ENCODE results near the gene STK10. TPM values are rescaled to one million over a fixed set of nuclear protein-coding genes. Genes with fewer than 3 reads are reported as not detected.
A peak's percentile ranks its signal among the peaks of the same experiment; 100 is the strongest.
"Not testable (repeated sequence)": the region's sequence is repeated elsewhere in the genome, so short reads cannot be mapped to it uniquely, and the experiment has no call there.

Gene STK10
- total and polyA plus RNA-seq, 4 donors: 2.8 to 21.7 (median 7.7) TPM

DNA sequence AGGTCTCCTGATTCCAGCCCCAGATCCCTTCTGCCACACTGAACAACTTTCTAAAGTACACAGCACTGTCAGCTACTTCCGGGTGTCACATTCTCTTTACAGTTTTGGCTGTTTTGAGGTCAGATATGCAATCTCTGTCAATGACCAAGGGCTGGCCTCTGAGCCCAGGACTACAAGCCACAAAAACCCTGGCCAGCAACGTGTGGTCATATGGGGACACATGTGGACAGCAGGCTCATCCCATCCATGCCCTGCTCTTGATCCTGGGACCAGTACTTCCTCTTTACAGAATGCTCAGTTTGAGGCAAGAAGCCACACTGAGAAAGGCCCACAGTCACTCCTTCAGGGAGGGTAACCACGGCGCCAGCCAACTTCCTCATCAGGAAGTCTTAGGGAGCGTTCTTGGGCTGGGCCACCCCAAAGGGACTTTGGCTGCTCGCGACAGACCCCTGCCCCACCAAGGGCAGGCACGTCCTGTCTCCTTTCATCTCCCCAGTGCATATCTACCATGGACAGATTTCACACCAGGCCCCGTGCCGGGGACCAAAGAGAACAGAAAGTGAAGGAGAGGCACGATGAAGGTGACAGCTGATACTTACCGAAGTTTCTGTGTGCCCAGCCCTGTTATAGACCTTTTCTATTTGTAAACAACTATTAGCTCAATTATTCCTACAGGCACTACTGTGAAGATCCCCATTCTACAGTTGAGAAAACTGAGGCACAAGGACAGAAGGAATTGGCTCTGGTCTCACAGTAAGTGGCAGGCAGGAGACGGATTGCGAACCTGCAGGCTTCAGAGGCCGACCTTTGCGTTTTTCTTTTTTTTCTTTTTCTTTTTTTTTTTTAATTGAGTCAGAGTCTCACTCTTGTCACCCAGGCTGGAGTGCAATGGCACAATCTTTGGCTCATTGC, 37.3 kb downstream of the STK10 start:
- H3K27me3 ChIP-seq (ENCODE audit: control insufficient read depth in 4 of 4, insufficient read depth in 4 of 4, low read length in 3 of 4): no peaks in the 10 kb centered on the region
- peaks cover 0 to 2% (median 0%) of the 10 kb centered on the region in 4 donors for H3K4me1 ChIP-seq (ENCODE audit: control insufficient read depth in 4 of 4, insufficient read depth in 4 of 4, low read length in 3 of 4)
- H3K4me3 ChIP-seq (ENCODE audit: low read depth in 1 of 3, low read length in 3 of 3): no peak overlapping the region
- 75% methylated on average over 16 of the region's 16 CpGs for WGBS
- no peak for DNase-seq (ENCODE audit: low spot score)
- H3K36me3 ChIP-seq (ENCODE audit: control insufficient read depth in 4 of 4, insufficient read depth in 3 of 4, low read depth in 1 of 4, low read length in 3 of 4): no peaks in the 10 kb centered on the region
- no peak for TF ChIP-seq TAF1 (conservative IDR thresholded peaks at IDR 0.05)
- TF ChIP-seq RXRA (IDR thresholded peaks at IDR 0.05): peak in 1 of 2 donors; percentile 22
- H3K9ac ChIP-seq (ENCODE audit: low read depth in 1 of 2, low read length in 2 of 2): no peak overlapping the region
- peak overlapping the region; percentile 7 to 25 for H3K27ac ChIP-seq (ENCODE audit: low read depth in 1 of 2, low read length in 2 of 2)
- H3K9me3 ChIP-seq (ENCODE audit: control insufficient read depth in 4 of 4, low read length in 3 of 4): no peaks in the 10 kb centered on the region

DNA sequence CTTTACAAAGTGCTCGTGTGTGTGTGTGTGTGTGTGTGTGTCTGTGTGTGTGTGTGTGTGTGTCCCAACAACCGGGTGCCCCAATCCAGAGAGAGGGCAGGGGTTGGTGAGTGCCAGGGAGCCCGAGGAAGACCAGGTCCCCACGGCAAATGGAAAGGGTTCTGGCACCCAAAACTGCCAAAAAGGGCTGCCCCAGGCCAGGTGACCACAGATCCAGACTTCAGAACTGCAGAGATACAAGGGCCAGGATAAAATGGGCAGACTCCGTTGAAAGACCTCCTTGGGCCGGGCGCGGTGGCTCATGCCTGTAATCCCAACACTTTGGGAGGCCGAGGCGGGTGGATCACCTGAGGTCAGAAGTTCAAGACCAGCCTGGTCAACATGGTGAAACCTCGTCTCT, 38.5 kb downstream of the STK10 start:
- H3K4me3 ChIP-seq (ENCODE audit: low read depth in 1 of 3, low read length in 3 of 3); H3K4me1 ChIP-seq (ENCODE audit: control insufficient read depth in 4 of 4, insufficient read depth in 4 of 4, low read length in 3 of 4); H3K36me3 ChIP-seq (ENCODE audit: control insufficient read depth in 4 of 4, insufficient read depth in 3 of 4, low read depth in 1 of 4, low read length in 3 of 4); H3K27me3 ChIP-seq (ENCODE audit: control insufficient read depth in 4 of 4, insufficient read depth in 4 of 4, low read length in 3 of 4); H3K9me3 ChIP-seq (ENCODE audit: control insufficient read depth in 4 of 4, low read length in 3 of 4); H3K27ac ChIP-seq (ENCODE audit: low read depth in 1 of 2, low read length in 2 of 2); H3K9ac ChIP-seq (ENCODE audit: low read depth in 1 of 2, low read length in 2 of 2); DNase-seq (ENCODE audit: low spot score): not testable (repeated sequence)
- WGBS: 88% methylated on average over 11 of the region's 11 CpGs

GRCh38 chr5:172149073-172149472, 39.0 kb downstream of the STK10 start:
- no peak overlapping the region for H3K27ac ChIP-seq (ENCODE audit: low read depth in 1 of 2, low read length in 2 of 2)

DNA sequence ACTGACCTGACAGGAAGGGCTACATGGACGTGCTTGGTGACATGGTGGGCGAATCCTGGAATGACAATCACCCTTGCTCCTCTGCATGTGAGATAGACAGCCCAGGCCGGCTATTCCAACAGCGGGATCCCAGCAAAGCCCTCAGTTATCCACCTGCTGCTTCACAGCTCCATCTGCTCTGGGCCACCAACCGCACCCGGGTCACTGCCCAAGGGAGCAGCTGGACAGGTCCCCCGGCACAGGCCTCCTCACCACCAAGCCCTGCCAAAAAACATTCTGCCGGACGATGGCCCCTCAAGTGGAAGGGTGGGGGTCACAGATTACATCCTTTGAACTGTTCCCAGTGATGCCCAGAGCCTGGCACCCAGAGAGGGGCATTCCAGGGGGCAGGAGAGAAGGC, 39.6 kb downstream of the STK10 start:
- H3K9ac ChIP-seq (ENCODE audit: low read depth in 1 of 2, low read length in 2 of 2): no peak overlapping the region
- H3K9me3 ChIP-seq (ENCODE audit: control insufficient read depth in 4 of 4, low read length in 3 of 4): no peaks in the 10 kb centered on the region
- no peaks in the 10 kb centered on the region for H3K27me3 ChIP-seq (ENCODE audit: control insufficient read depth in 4 of 4, insufficient read depth in 4 of 4, low read length in 3 of 4)
- no peak overlapping the region for H3K27ac ChIP-seq (ENCODE audit: low read depth in 1 of 2, low read length in 2 of 2)
- no peaks in the 10 kb centered on the region for H3K36me3 ChIP-seq (ENCODE audit: control insufficient read depth in 4 of 4, insufficient read depth in 3 of 4, low read depth in 1 of 4, low read length in 3 of 4)
- TF ChIP-seq, protein P1, sequence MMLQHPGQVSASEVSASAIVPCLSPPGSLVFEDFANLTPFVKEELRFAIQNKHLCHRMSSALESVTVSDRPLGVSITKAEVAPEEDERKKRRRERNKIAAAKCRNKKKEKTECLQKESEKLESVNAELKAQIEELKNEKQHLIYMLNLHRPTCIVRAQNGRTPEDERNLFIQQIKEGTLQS (IDR thresholded peaks at IDR 0.05): no peak
- TF ChIP-seq EGR1 (IDR thresholded peaks at IDR 0.05; ENCODE audit: low read depth in 2 of 2) (no peak), FOXA2 (IDR thresholded peaks at IDR 0.05) (no peak), FOXA1 (IDR thresholded peaks at IDR 0.05) (no peak), NR2F2 (IDR thresholded peaks at IDR 0.05) (no peak), CTCF (IDR thresholded peaks at IDR 0.05; ENCODE audit: low read depth, low read length, missing input control) (no peak), GABPA (IDR thresholded peaks at IDR 0.05 in 1 of 2, conservative IDR thresholded peaks at IDR 0.05 in 1 of 2) (no peak)
- DNase-seq (ENCODE audit: low spot score): no peak
- H3K4me1 ChIP-seq (ENCODE audit: control insufficient read depth in 4 of 4, insufficient read depth in 4 of 4, low read length in 3 of 4): peaks cover 0 to 2% (median under 1%) of the 10 kb centered on the region in 4 donors
- 91% methylated on average over 9 of the region's 9 CpGs for WGBS
- no peak overlapping the region for H3K4me3 ChIP-seq (ENCODE audit: low read depth in 1 of 3, low read length in 3 of 3)

More at GRCh38 chr5:172149073-172149472, 39.0 kb downstream of the STK10 start:
- H3K36me3 ChIP-seq (ENCODE audit: control insufficient read depth in 4 of 4, insufficient read depth in 3 of 4, low read depth in 1 of 4, low read length in 3 of 4): no peaks in the 10 kb centered on the region
- no peaks in the 10 kb centered on the region for H3K9me3 ChIP-seq (ENCODE audit: control insufficient read depth in 4 of 4, low read length in 3 of 4)
- no peaks in the 10 kb centered on the region for H3K27me3 ChIP-seq (ENCODE audit: control insufficient read depth in 4 of 4, insufficient read depth in 4 of 4, low read length in 3 of 4)
- WGBS: 98% methylated on average over 3 of the region's 3 CpGs
- no peak for TF ChIP-seq HNF4G (IDR thresholded peaks at IDR 0.05)
- TF ChIP-seq, protein P2, sequence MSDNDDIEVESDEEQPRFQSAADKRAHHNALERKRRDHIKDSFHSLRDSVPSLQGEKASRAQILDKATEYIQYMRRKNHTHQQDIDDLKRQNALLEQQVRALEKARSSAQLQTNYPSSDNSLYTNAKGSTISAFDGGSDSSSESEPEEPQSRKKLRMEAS (IDR thresholded peaks at IDR 0.05): no peak
- no peak for TF ChIP-seq RXRA (IDR thresholded peaks at IDR 0.05)
- no peak for TF ChIP-seq FOXA1 (IDR thresholded peaks at IDR 0.05)
- TF ChIP-seq, protein P1 (IDR thresholded peaks at IDR 0.05): no peak
- no peak overlapping the region for H3K4me3 ChIP-seq (ENCODE audit: low read depth in 1 of 3, low read length in 3 of 3)
- DNase-seq (ENCODE audit: low spot score): no peak
- H3K4me1 ChIP-seq (ENCODE audit: control insufficient read depth in 4 of 4, insufficient read depth in 4 of 4, low read length in 3 of 4): peaks cover 0 to 2% (median under 1%) of the 10 kb centered on the region in 4 donors
- H3K9ac ChIP-seq (ENCODE audit: low read depth in 1 of 2, low read length in 2 of 2): no peak overlapping the region
